Measurements from ENCODE around the gene UPK1A.

Gene UPK1A

DNA sequence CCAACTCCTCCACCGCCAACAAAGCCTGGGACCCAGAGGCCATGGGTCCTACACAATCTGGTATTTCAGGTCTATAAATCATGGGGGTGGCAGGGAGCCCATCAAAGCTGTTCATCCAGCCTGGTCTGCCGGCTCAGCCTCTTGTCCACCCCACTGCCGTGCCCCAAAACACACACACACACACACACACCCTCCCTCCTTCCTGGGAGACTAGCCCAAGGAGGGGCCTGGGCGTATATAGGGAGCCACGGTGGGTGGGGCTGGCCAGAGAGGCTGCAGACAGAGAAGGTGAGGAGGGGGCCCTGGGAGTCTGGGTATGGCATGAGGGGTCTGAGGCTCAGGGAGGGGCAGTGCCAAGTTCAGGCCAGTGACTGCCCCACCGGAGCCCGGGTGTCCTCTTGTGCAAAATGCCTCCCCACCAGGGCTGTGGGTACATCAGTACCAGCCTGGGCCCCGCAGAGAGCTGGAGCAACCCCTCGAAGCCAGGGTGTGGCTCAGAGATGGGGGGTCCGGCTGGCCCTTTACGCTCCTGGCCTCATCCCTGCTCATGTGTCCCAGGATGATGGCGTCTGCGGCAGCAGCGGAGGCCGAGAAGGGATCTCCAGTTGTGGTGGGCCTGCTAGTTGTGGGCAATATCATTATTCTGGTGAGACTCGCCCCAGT is at the start of gene UPK1A:
Gene UPK1A (plus strand): TSS at position 267 of the 663 bp plus-strand sequence. CDS start 296 bp downstream, at position 563.
- no peak for DNase-seq

DNA sequence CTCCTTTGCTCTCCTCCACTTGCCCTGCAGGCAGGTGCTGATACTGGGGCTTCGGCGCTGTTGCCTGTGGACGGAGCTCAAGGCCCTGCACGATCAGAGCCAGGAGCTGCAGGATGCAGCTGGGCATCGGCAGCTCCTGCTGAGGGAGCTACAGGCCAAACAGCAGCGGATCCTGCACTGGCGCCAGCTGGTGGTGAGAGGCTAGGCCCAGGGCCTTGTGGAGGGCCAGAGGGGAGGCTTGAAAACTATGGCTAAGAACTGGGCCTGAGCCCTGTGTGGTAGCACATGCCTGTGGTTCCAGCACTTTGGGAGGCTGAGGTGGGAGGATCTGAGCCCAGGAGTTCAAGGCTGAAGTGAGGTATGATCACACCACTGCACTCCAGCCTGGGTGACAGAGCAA is 47.5 kb upstream of the UPK1A start:
- no peak for DNase-seq

DNA sequence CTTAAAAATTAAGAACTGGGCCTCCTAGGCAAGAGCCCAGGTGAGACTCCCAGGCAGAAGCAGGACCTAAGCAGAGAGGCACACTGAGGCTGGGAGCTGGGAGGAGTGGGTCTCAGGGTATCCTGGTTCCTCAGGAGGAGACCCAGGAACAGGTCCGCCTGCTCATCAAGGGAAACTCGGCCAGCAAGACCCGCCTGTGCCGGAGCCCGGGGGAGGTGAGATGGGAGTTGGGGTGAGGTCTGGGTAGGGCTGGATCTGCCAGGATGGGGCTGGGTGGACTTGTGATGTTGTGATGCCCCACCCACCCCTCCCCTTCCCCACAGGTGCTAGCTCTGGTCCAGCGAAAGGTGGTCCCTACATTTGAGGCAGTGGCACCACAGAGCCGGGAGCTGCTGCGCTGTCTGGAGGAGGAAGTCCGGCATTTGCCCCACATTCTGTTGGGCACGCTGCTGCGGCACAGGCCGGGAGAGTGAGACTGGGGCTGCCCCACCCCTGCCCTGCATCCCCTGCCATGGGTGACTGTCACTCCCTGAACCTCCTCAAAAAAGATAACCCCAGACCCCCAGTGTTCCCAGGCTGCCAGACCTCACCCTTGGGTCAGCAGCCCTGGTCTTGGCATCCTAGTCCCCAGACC is 46.9 kb upstream of the UPK1A start:
- no peak for DNase-seq

DNA sequence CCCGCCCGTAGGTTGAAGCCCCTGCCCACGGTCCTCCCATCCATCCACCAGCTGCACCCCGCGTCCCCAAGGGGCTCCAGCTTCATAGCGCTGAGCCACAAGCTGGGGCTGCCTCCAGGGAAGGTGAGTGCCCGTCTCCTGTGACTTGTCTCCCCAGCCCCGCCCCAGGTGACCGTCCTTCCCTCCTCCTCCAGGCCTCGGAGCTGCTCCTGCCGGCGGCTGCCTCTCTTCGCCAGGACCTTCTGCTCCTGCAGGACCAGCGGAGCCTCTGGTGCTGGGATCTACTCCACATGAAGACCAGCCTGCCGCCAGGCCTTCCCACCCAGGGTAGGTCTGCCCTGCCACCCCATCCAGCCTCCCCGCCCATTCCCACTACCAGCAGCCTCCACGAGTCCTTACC is 46.3 kb upstream of the UPK1A start:
- DNase-seq: no peak

GRCh38 chr19:35621708-35622107 is 44.6 kb upstream of the UPK1A start:
- no peak for DNase-seq

GRCh38 chr19:35622750-35623149 is 43.6 kb upstream of the UPK1A start:
- no peak for DNase-seq

GRCh38 chr19:35623327-35624010 is 42.8 kb upstream of the UPK1A start:
- DNase-seq: no peak

DNA sequence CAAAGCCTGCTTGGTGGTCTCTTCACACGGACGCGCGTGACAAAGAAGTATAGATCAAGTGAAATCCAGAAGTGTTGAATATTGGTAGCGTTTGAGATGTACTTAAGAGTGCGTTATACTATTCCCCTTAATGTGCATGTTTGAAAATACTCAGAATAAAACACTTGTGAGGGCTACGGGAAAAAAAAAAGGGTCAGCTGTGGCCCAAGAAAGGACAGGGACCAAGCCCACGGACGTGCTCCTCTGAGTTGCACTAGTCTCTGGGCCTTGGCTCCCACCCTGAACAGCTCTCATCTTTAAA is 38.1 kb upstream of the UPK1A start:
- DNase-seq: no peak

DNA sequence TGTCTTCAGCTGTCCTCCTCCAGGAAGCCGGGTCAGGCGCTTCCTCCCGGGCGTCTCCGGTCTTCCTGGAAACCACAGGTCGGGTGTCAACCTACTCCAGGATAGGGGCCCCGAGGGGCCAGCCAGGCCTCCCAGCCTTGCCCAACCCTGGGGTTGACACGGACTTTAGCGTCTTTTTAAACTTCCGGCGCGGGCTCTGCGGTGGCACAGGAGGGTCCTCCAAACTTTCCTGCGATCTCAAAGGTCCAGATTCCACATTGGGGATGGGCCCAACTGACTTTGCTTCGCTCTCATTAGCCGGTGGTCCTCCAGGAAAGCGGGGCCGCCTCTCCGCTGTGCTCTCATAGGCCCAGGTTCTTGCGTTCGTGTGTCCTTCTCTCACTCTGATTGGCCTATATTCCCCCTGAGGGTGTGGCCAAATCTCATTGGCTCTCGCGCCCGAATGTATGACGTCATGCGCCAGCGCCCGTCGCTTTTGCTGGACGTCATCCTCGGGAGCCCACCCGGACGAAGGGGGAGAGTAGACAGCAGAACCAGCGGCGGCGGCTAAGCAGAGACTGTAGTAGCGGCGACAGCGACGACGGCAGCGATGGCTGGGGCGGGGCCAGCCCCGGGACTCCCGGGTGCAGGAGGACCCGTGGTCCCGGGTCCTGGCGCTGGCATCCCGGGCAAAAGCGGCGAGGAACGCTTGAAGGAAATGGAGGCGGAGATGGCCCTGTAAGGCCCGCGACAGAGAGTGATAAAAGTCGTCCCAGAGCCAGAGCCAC is 37.6 kb upstream of the UPK1A start, which contains the start of gene RBM42:
Gene RBM42 (plus strand): TSS at position 472 of the 767 bp plus-strand sequence. CDS start 118 bp downstream, at position 590.
- DNase-seq: peak; percentile 98 to 99

- no peak for DNase-seq
These were observed 37.0 kb upstream of the UPK1A start for GRCh38 chr19:35629332-35629633.

DNA sequence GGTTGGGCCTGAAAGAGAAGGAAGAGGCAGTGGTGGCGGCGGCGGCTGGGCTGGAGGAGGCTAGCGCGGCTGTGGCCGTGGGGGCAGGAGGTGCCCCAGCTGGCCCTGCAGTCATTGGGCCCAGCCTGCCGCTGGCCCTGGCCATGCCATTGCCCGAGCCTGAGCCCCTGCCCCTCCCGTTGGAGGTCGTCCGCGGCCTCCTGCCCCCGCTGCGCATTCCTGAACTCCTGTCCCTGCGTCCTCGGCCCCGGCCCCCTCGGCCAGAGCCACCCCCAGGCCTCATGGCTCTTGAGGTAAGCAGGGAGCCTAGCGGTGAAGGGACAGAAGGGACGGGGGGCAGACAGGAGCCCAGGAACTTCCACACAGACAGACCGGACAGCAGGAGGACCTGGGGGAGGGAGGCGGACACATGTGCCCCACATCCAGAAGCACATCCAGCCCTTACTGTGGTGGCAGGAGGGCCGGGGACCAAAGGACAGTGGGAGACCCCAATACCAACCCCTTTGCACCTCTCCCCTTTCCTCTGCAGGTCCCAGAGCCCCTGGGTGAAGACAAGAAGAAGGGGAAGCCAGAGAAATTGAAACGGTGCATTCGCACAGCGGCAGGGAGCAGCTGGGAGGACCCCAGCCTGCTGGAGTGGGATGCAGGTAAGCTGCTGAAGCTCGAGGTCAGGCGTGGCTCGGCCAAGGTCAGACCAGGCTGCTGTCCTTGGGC is 32.4 kb upstream of the UPK1A start:
- DNase-seq: no peak

DNA sequence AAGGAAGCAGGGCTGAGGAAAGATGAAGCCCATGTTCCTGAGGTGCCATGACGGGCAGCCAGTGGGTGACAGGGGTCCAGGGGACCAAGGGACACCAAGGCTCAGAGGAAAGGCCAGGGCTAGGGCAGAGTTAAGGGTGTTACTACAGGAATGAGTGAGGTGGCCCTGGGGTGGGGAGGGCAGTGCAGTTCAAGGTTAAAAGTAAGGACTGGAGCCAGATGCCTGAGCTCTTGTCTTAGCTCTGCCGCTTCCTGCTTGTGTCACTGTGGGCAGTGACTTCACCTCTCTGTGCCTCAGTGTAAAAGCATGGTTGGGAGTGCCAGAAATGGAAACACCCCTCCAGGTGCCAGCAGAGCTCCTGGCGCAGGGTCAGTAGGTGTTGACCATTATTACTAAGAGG is 29.7 kb upstream of the UPK1A start:
- DNase-seq: no peak

GRCh38 chr19:35637165-35637564 is 29.2 kb upstream of the UPK1A start:
- no peak for DNase-seq

DNA sequence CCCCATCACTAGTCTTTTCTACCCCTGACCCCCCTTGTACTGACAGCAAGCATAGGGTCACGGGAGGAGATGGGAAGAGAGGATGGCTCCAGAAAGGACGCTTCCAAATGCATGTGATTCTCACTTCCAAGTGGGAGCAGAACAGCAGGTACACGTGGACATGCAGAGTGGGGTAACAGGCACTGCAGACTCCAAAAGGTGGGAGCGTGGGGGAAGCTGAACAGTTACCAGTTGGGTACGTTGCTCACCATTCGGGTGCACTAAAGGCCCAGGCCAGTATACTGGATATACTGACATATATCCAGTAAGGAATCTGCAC is 27.0 kb upstream of the UPK1A start:
- no peak for DNase-seq

DNA sequence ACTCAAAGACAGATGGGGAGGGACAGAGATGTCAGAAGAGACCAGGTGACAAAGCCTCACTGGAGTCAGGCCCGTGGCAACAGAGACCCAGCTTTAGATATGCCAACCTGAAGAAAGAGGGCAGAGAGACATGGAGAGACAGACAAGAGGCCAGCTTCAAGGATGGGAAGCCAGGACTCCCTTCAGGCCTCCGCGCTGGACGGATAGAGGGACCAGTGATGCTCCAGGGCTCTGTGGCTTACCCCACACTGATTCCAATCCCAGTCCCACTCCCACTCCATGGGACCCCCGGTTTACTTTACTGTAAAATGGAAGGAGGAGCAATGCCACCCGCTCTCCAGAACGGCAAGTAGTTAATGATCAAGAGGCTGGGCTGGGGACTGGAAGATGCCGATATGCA is 26.5 kb upstream of the UPK1A start:
- DNase-seq: no peak

DNA sequence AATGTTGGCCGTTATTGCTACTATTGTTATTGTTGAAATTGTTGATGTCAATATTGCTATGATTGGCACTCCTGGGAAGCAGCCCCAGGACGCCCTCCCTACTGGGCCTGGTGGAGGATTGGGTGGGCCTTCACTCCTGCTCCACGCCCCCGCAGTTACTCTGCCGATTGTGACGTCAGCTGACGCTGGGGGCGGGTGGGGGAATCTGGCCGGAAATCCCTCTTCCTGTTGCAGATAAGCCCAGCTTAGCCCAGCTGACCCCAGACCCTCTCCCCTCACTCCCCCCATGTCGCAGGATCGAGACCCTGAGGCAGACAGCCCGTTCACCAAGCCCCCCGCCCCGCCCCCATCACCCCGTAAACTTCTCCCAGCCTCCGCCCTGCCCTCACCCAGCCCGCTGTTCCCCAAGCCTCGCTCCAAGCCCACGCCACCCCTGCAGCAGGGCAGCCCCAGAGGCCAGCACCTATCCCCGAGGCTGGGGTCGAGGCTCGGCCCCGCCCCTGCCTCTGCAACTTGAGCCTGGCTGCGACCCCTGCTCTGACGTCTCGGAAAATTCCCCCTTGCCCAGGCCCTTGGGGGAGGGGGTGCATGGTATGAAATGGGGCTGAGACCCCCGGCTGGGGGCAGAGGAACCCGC is 24.7 kb upstream of the UPK1A start, which contains the start of gene ETV2:
Gene ETV2 (plus strand): TSS at position 231 of the 637 bp plus-strand sequence. CDS start 716 bp downstream, outside the sequence.
- peak; percentile 59 to 60 for DNase-seq

GRCh38 chr19:35642312-35642711 is 24.0 kb upstream of the UPK1A start:
- no peak for DNase-seq

DNA sequence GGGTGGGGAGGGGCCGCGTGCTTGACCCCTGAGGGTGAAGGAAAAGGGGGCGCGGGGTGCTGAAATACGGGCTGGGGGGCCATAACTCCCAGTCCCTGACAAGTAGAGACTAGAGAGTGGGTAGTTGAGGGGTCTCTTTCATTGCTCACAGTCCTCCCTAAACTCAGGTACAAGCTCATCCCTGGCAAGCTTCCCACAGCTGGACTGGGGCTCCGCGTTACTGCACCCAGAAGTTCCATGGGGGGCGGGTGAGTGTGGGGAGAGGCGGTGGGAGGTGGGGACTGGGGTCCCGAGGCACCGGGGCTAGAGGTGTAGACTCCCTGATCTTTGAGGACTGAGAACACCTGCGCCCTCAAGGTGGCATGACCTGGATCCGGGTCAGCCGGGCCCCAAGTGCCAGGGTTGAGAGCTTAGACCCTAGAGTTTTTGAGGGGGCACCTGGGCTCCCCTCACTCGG is 23.5 kb upstream of the UPK1A start:
- no peak for DNase-seq

DNA sequence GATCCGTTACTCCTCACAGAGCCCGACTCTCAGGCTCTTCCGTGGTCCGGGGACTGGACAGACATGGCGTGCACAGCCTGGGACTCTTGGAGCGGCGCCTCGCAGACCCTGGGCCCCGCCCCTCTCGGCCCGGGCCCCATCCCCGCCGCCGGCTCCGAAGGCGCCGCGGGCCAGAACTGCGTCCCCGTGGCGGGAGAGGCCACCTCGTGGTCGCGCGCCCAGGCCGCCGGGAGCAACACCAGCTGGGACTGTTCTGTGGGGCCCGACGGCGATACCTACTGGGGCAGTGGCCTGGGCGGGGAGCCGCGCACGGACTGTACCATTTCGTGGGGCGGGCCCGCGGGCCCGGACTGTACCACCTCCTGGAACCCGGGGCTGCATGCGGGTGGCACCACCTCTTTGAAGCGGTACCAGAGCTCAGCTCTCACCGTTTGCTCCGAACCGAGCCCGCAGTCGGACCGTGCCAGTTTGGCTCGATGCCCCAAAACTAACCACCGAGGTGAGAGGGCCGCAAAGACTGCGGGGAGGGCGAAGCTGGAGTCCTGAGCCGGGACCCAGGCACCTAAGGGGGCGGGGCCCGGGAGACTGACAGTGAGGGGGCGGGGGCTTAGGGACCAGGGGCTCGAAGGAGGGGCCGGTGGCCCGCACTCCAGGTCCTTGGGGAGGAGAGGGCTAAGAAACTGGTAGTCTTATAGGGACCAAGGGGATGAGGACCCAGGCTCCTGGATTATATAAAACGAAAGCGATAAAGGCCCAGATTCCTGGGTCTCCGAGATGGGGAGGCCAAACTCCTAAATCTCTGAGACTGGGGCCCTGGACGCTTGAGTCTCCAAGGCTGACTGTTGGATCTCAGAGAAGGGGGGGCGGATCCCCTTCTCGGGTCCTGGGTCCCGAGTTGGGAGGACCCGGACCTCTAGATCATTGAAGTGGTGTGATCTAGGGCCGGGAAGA is 22.8 kb upstream of the UPK1A start:
- DNase-seq: peak; percentile 83 to 89

GRCh38 chr19:35644206-35644986 is 21.9 kb upstream of the UPK1A start:
- peak; percentile 97 to 98 for DNase-seq

Data from CD4-positive, alpha-beta T cell treated with Interleukin-4 for 1 hour (primary cell).